Measurements from ENCODE around the gene STK4.

DNA sequence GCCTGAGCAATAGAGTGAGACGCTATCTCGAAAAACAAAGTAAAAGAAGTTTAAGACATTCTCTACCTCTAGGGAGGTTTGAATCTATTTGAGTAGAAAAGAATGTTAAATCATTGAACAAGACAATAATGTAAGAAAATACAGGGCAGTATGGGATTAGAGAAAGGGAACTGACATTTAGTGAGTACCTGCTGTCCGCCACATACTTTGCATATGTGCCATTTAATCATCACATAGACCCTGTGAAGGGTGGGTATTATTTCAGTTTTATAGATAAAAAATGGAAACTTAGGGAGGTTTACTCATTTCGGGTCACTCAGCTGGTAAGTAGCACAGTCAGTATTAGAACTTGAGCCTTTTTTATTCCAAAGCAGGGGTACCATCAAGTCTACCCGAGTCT, 31.4 kb downstream of the STK4 start:
- TF ChIP-seq, protein P1, sequence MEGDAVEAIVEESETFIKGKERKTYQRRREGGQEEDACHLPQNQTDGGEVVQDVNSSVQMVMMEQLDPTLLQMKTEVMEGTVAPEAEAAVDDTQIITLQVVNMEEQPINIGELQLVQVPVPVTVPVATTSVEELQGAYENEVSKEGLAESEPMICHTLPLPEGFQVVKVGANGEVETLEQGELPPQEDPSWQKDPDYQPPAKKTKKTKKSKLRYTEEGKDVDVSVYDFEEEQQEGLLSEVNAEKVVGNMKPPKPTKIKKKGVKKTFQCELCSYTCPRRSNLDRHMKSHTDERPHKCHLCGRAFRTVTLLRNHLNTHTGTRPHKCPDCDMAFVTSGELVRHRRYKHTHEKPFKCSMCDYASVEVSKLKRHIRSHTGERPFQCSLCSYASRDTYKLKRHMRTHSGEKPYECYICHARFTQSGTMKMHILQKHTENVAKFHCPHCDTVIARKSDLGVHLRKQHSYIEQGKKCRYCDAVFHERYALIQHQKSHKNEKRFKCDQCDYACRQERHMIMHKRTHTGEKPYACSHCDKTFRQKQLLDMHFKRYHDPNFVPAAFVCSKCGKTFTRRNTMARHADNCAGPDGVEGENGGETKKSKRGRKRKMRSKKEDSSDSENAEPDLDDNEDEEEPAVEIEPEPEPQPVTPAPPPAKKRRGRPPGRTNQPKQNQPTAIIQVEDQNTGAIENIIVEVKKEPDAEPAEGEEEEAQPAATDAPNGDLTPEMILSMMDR (IDR thresholded peaks at IDR 0.05) = no peak
- no peak for TF ChIP-seq POLR2A (IDR thresholded peaks at IDR 0.05)

All from adrenal gland (tissue), 5 donors.